HG02870 (cell line): Measurements from ENCODE around the gene ITPR2.
A peak's percentile ranks its signal among the peaks of the same experiment; 100 is the strongest.
"Not testable (repeated sequence)": the region's sequence is repeated elsewhere in the genome, so short reads cannot be mapped to it uniquely, and the experiment has no call there.

Experiments used
- ATAC-seq: cut with Tn5 transposase; IDR thresholded peaks from one replicate; pipeline ENCODE4 v1.9.1; 2021; ENCODE audit warnings: mild to moderate bottlenecking, moderate library complexity; ENCODE audit not compliant: unreplicated experiment

Gene ITPR2

GRCh38 chr12:26767116-26767515 is 65.9 kb downstream of the ITPR2 start:
- ATAC-seq, result no peak

- no peak for ATAC-seq
Measured at GRCh38 chr12:26762186-26762585, 70.8 kb downstream of the ITPR2 start.

- no peak for ATAC-seq
Measured at GRCh38 chr12:26761775-26762174, 71.2 kb downstream of the ITPR2 start.

GRCh38 chr12:26760657-26761293 is 72.2 kb downstream of the ITPR2 start:
- ATAC-seq, result no peak

- not testable (repeated sequence) for ATAC-seq
Measured at GRCh38 chr12:26755362-26755761, 77.6 kb downstream of the ITPR2 start.

GRCh38 chr12:26754148-26754547 is 78.8 kb downstream of the ITPR2 start:
- no peak for ATAC-seq

- ATAC-seq, result no peak
Measured at GRCh38 chr12:26751179-26751578, 81.8 kb downstream of the ITPR2 start.

GRCh38 chr12:26750531-26751175 is 82.3 kb downstream of the ITPR2 start:
- ATAC-seq, result peak; percentile 37

- peak; percentile 68 for ATAC-seq
Measured at GRCh38 chr12:26749781-26750180, 83.2 kb downstream of the ITPR2 start.

- ATAC-seq, result peak; percentile 46
Measured at GRCh38 chr12:26748741-26749431, 84.1 kb downstream of the ITPR2 start.

GRCh38 chr12:26748412-26748740 is 84.6 kb downstream of the ITPR2 start:
- ATAC-seq, result no peak

GRCh38 chr12:26746121-26746714 is 86.8 kb downstream of the ITPR2 start:
- ATAC-seq, result no peak

- no peak for ATAC-seq
Measured at GRCh38 chr12:26744697-26745440, 88.1 kb downstream of the ITPR2 start.

- ATAC-seq, result no peak
Measured at GRCh38 chr12:26744042-26744626, 88.9 kb downstream of the ITPR2 start.

GRCh38 chr12:26741584-26742227 is 91.3 kb downstream of the ITPR2 start:
- ATAC-seq, result no peak

GRCh38 chr12:26740991-26741390 is 92.0 kb downstream of the ITPR2 start:
- no peak for ATAC-seq

- no peak for ATAC-seq
Measured at GRCh38 chr12:26740348-26740747, 92.6 kb downstream of the ITPR2 start.

- ATAC-seq, result peak; percentile 66
Measured at GRCh38 chr12:26737487-26738030, 95.4 kb downstream of the ITPR2 start.

- ATAC-seq, result no peak
Measured at GRCh38 chr12:26736563-26737486, 96.2 kb downstream of the ITPR2 start.
